NB4 (cell line): ENCODE results near the gene SAMD5.

ENCODE experiments used
- MAX ChIP-seq: IDR thresholded peaks from 2 replicates; pipeline ENCODE4 v1.6.1; 2011; ENCODE audit warnings: low read depth, low read length
- MYC ChIP-seq: IDR thresholded peaks from 2 replicates; pipeline ENCODE4 v1.6.1; 2011; ENCODE audit warnings: low read depth, low read length
- POLR2A ChIP-seq: IDR thresholded peaks from 2 replicates; pipeline ENCODE4 v1.6.1; 2011; ENCODE audit warnings: mild to moderate bottlenecking; ENCODE audit not compliant: insufficient read length; ENCODE audit errors: extremely low read depth
- TF ChIP-seq, protein P1 (sequence below): IDR thresholded peaks from one replicate; pipeline ENCODE4 v1.5.1; 2012; ENCODE audit warnings: low read depth, low read length

- TF ChIP-seq, protein P1, sequence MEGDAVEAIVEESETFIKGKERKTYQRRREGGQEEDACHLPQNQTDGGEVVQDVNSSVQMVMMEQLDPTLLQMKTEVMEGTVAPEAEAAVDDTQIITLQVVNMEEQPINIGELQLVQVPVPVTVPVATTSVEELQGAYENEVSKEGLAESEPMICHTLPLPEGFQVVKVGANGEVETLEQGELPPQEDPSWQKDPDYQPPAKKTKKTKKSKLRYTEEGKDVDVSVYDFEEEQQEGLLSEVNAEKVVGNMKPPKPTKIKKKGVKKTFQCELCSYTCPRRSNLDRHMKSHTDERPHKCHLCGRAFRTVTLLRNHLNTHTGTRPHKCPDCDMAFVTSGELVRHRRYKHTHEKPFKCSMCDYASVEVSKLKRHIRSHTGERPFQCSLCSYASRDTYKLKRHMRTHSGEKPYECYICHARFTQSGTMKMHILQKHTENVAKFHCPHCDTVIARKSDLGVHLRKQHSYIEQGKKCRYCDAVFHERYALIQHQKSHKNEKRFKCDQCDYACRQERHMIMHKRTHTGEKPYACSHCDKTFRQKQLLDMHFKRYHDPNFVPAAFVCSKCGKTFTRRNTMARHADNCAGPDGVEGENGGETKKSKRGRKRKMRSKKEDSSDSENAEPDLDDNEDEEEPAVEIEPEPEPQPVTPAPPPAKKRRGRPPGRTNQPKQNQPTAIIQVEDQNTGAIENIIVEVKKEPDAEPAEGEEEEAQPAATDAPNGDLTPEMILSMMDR = no peak
- no peak for TF ChIP-seq POLR2A
- no peak for TF ChIP-seq MAX
- TF ChIP-seq MYC = no peak
Observed at GRCh38 chr6:147585256-147585655, 76.8 kb downstream of the SAMD5 start.
